SK-N-MC (cell line): Measurements from ENCODE around the gene PAPOLB.

Experiments used
- EZH2 ChIP-seq: fragments of 200-600 bp; sonication (generic); IDR thresholded peaks from one replicate; pipeline ENCODE4 v1.6.1; 2017; ENCODE audit warnings: antibody characterized with exemption
- FOXP2 ChIP-seq: optimal IDR thresholded peaks from 2 replicates; pipeline ENCODE3; 2011; ENCODE audit warnings: mild to moderate bottlenecking, moderate library complexity; ENCODE audit not compliant: insufficient read depth; ENCODE audit errors: extremely low read length, control extremely low read depth
- POLR2AphosphoS5 ChIP-seq: IDR thresholded peaks from 2 replicates; pipeline ENCODE4 v1.6.1; 2012; ENCODE audit warnings: mild to moderate bottlenecking, low read depth, low read length, borderline replicate concordance

- TF ChIP-seq EZH2, result no peak
- TF ChIP-seq POLR2AphosphoS5, result no peak
- no peak for TF ChIP-seq FOXP2
Measured at GRCh38 chr7:4888161-4888560, 26.3 kb upstream of the PAPOLB start.
